ENCODE results near the gene SBF1. TPM values are rescaled to one million over a fixed set of nuclear protein-coding genes. Genes with fewer than 3 reads are reported as not detected.

Gene SBF1
- total and polyA plus RNA-seq, 2 of the 13 experiments (the other 11 are each of a cell fraction or from before 2014, with no cell fraction given) = 31.7 to 40.9 TPM

DNA sequence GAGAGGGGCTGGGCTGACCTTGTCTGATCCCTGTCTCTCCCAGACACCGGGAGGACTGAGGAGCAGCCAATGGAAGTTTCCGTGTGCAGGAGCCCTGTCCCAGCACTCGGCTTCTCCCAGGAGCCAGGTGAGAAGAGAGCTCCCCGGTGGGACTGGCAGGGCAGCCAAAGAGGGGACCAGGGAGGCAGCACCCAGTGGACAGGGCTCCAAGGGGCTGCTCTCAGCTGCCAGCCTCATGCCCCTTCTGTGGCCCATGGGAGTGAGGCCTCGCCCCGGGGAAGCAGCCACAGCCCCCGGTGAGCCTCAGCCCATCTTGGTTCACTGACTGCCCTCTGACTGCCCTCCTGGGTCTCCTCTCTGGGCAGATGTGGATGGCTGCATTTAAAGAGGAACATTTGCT, 43.8 kb upstream of the SBF1 start (continued):
- TF ChIP-seq SP1 (IDR thresholded peaks at IDR 0.05) = no peak
- no peak for TF ChIP-seq SP1 (CRISPR knock-in tag; IDR thresholded peaks at IDR 0.05)

DNA sequence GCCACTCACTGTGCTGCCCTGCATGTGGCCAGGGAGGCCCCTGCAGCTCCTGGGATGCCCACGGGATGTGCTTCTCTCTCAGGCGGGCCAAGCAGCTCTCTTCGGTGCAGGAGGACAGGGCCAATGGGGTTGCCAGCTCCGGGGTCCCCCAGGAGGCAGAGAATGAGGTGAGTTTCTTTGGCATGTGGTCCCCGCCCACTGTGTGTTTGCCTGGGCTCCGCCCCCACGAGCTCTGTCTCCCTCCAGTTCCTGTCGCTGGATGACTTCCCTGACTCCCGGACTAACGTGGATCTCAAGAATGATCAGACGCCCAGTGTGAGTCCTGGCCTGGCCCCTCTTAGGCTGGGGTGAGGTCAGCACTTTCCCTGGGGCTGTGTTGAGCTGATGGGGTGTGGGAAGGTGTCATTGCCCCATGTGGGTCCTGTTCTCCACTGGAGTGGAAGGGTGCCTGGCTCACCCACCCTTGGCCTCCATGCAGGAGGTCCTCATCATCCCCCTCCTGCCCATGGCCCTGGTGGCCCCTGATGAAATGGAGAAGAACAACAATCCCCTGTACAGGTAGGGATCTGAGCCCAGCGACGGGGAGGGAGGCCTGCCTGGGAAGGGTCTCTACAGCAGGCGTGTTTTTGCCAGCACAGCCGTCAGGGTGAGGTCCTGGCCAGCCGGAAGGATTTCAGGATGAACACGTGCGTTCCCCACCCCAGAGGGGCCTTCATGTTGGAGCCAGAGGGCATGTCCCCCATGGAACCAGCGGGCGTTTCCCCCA, 42.8 kb upstream of the SBF1 start:
- FAIRE-seq (no peak), ATAC-seq (no peak), DNase-seq (ENCODE audit: low spot score) (no peak)
- no peaks in the 10 kb centered on the region for H3K4me1 ChIP-seq (ENCODE audit: insufficient read depth, low read length)
- CTCF ChIA-PET (ENCODE audit: low intra/inter-chr PET ratio, low total read pairs) = no interaction called here
- H3K9ac ChIP-seq (ENCODE audit: insufficient read depth, low read depth, low read length) = no peak overlapping the region
- peaks cover 24% of the 10 kb centered on the region for H3K79me2 ChIP-seq (ENCODE audit: insufficient read depth, low read length)
- H4K20me1 ChIP-seq (ENCODE audit: insufficient read depth, low read length) = no peaks in the 10 kb centered on the region
- in situ Hi-C loops (cut with HindIII; ENCODE audit: extremely low pct_ligation_motif_present, low pct_unique_long_range_greater_than_20kb) = no loop called here
- H3K36me3 ChIP-seq (replicated peaks in 1 of 2; ENCODE audit: control insufficient read depth in 1 of 2, insufficient read depth in 2 of 2, low read length in 2 of 2) = peaks cover 20 to 54% of the 10 kb centered on the region in 2 experiments
- intact Hi-C loops (cut with micrococcal nuclease; ENCODE audit: unreplicated experiment) = no loop called here
- BruUV-seq (replicated peaks) = no TSS peak
- 97% methylated on average over 14 of the region's 20 CpGs for WGBS (ENCODE audit: low lambda C conversion rate)
- no peak overlapping the region for H2AFZ ChIP-seq (ENCODE audit: low read length)
- no peaks in the 10 kb centered on the region for H3K27me3 ChIP-seq (ENCODE audit: control insufficient read depth in 1 of 2, insufficient read depth in 2 of 2, low read length in 2 of 2)
- POLR2A ChIA-PET = interaction anchor here (1.5 kb wide), 1 partner anchor 8 kb away, joined by 6 read pairs; the partner anchor contains the start of gene SCO2
- no peak overlapping the region for H3K4me3 ChIP-seq (replicated peaks in 1 of 3; ENCODE audit: insufficient read depth in 1 of 3, low read depth in 2 of 3, low read length in 3 of 3)
- H3K27ac ChIP-seq (ENCODE audit: extremely low read length, insufficient read depth, low read length) = no peak overlapping the region
- H3K9me3 ChIP-seq (ENCODE audit: low read length) = no peaks in the 10 kb centered on the region
- no peak overlapping the region for H3K4me2 ChIP-seq (ENCODE audit: low read depth, low read length)
- TF ChIP-seq, protein P1, sequence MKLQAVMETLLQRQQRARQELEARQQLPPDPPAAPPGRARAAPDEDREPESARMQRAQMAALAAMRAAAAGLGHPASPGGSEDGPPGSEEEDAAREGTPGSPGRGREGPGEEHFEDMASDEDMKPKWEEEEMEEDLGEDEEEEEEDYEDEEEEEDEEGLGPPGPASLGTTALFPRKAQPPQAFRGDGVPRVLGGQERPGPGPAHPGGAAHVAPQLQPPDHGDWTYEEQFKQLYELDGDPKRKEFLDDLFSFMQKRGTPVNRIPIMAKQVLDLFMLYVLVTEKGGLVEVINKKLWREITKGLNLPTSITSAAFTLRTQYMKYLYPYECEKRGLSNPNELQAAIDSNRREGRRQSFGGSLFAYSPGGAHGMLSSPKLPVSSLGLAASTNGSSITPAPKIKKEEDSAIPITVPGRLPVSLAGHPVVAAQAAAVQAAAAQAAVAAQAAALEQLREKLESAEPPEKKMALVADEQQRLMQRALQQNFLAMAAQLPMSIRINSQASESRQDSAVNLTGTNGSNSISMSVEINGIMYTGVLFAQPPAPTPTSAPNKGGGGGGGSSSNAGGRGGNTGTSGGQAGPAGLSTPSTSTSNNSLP (IDR thresholded peaks at IDR 0.05; ENCODE audit: low read depth, low read length) = no peak
- TF ChIP-seq ZNF432 (CRISPR knock-in tag; IDR thresholded peaks at IDR 0.05; ENCODE audit: borderline replicate concordance) (no peak), NR2C2 (CRISPR knock-in tag; IDR thresholded peaks at IDR 0.05; ENCODE audit: borderline replicate concordance) (no peak), RNF2 (conservative IDR thresholded peaks at IDR 0.05; ENCODE audit: low read depth) (no peak), NCOA2 (CRISPR knock-in tag; IDR thresholded peaks at IDR 0.05) (no peak), ZNF230 (CRISPR knock-in tag; IDR thresholded peaks at IDR 0.05) (no peak), HHEX (CRISPR knock-in tag; IDR thresholded peaks at IDR 0.05) (no peak), ETV6 (CRISPR knock-in tag; conservative IDR thresholded peaks at IDR 0.05) (no peak), GATAD1 (CRISPR knock-in tag; IDR thresholded peaks at IDR 0.05) (no peak), ZNF510 (CRISPR knock-in tag; IDR thresholded peaks at IDR 0.05; ENCODE audit: low read depth) (no peak)
- TF ChIP-seq, protein P2, sequence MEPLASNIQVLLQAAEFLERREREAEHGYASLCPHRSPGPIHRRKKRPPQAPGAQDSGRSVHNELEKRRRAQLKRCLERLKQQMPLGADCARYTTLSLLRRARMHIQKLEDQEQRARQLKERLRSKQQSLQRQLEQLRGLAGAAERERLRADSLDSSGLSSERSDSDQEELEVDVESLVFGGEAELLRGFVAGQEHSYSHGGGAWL (CRISPR knock-in tag; IDR thresholded peaks at IDR 0.05) = no peak
- TF ChIP-seq, protein P3, sequence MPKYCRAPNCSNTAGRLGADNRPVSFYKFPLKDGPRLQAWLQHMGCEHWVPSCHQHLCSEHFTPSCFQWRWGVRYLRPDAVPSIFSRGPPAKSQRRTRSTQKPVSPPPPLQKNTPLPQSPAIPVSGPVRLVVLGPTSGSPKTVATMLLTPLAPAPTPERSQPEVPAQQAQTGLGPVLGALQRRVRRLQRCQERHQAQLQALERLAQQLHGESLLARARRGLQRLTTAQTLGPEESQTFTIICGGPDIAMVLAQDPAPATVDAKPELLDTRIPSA (CRISPR knock-in tag; IDR thresholded peaks at IDR 0.05; ENCODE audit: borderline replicate concordance) = no peak
- TF ChIP-seq, protein P4, sequence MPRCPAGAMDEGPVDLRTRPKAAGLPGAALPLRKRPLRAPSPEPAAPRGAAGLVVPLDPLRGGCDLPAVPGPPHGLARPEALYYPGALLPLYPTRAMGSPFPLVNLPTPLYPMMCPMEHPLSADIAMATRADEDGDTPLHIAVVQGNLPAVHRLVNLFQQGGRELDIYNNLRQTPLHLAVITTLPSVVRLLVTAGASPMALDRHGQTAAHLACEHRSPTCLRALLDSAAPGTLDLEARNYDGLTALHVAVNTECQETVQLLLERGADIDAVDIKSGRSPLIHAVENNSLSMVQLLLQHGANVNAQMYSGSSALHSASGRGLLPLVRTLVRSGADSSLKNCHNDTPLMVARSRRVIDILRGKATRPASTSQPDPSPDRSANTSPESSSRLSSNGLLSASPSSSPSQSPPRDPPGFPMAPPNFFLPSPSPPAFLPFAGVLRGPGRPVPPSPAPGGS (CRISPR knock-in tag; IDR thresholded peaks at IDR 0.05) = no peak
- TF ChIP-seq, protein P5, sequence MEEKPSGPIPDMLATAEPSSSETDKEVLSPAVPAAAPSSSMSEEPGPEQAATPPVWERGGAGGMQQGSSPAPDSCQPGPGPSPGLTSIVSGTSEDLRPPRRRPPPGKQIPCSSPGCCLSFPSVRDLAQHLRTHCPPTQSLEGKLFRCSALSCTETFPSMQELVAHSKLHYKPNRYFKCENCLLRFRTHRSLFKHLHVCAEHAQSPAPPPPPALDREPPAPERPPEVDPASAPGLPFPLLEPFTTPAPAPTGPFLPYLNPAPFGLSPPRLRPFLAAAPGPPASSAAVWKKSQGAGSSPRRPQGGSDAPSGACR (CRISPR knock-in tag; IDR thresholded peaks at IDR 0.05) = no peak
- TF ChIP-seq, protein P6, sequence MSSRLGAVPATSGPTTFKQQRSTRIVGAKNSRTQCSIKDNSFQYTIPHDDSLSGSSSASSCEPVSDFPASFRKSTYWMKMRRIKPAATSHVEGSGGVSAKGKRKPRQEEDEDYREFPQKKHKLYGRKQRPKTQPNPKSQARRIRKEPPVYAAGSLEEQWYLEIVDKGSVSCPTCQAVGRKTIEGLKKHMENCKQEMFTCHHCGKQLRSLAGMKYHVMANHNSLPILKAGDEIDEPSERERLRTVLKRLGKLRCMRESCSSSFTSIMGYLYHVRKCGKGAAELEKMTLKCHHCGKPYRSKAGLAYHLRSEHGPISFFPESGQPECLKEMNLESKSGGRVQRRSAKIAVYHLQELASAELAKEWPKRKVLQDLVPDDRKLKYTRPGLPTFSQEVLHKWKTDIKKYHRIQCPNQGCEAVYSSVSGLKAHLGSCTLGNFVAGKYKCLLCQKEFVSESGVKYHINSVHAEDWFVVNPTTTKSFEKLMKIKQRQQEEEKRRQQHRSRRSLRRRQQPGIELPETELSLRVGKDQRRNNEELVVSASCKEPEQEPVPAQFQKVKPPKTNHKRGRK (CRISPR knock-in tag; IDR thresholded peaks at IDR 0.05) = no peak

All from HepG2 (cell line).